HepG2 (cell line): Measurements from ENCODE around the gene DPM1.

Source experiments
- EED ChIP-seq: sonication (generic); formaldehyde crosslinking; IDR thresholded peaks from 2 replicates; pipeline ENCODE4 v1.5.0; 2020; ENCODE audit warnings: mild to moderate bottlenecking, missing genetic modification reagents
- HDAC2 ChIP-seq: sonication (generic); formaldehyde crosslinking; IDR thresholded peaks from 2 replicates; pipeline ENCODE4 v1.4.0; 2020; ENCODE audit warnings: missing genetic modification reagents
- KDM1A ChIP-seq: IDR thresholded peaks from 2 replicates; pipeline ENCODE4 v1.6.1; 2016; ENCODE audit warnings: missing compliant biosample characterization
- TF ChIP-seq, protein P1 (sequence below): sonication (generic); formaldehyde crosslinking; IDR thresholded peaks from 2 replicates; pipeline ENCODE4 v1.5.0; 2020; ENCODE audit warnings: mild to moderate bottlenecking, missing genetic modification reagents, moderate library complexity

DNA sequence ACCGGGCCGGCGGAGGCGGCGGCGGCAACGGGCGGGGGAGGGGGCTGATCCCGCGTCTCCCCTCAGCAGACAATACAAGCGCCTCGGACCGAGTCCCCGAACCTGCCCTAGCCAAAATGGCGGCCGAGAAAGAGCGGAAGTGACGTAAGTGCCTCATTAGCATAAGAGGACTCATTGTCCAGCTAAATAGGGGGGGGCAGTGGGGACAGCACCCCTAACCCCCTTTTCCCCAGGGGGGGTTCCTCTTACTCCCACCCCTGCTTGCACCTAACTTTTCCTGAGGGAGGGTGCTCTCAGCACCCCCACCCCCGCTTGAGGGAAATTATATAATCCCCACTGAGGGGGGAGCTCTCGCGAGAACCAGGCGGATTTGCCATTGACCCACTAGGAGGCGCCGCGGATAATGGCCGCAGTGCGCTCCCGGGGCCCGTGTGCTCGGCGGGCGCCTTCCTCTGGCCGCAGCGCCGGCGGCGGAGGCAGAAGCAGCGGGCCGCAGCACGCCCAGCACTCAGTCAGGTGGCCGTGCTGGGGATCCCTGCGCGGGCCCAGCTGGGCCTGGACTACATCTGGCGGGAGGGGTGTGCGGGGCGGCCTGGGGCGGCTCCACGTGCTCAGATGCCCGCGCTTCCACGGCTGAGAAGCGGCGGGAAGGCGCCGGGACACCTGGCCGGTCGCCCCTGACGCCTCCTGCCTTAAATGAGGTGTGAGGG lies 26.9 kb downstream of the DPM1 start, which contains the start of gene ADNP:
- TF ChIP-seq, protein P1, sequence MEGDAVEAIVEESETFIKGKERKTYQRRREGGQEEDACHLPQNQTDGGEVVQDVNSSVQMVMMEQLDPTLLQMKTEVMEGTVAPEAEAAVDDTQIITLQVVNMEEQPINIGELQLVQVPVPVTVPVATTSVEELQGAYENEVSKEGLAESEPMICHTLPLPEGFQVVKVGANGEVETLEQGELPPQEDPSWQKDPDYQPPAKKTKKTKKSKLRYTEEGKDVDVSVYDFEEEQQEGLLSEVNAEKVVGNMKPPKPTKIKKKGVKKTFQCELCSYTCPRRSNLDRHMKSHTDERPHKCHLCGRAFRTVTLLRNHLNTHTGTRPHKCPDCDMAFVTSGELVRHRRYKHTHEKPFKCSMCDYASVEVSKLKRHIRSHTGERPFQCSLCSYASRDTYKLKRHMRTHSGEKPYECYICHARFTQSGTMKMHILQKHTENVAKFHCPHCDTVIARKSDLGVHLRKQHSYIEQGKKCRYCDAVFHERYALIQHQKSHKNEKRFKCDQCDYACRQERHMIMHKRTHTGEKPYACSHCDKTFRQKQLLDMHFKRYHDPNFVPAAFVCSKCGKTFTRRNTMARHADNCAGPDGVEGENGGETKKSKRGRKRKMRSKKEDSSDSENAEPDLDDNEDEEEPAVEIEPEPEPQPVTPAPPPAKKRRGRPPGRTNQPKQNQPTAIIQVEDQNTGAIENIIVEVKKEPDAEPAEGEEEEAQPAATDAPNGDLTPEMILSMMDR, result peak; percentile 63
- TF ChIP-seq HDAC2 (CRISPR knock-in tag) (0 out of 2 replicates have a peak, but pooled peaks have one; percentile 20), KDM1A (CRISPR knock-in tag) (no peak), EED (CRISPR knock-in tag) (no peak)
